Endothelial cell of umbilical vein (primary cell): ENCODE measurements around the gene TIMP1.

Experiments used
- POLR2A ChIP-seq: IDR thresholded peaks from 2 replicates; pipeline ENCODE4 v1.6.1; 2012; ENCODE audit warnings: low read depth, mild to moderate bottlenecking, control low read depth, low read length
- POLR2AphosphoS5 ChIP-seq: IDR thresholded peaks from 2 replicates; pipeline ENCODE4 v1.6.1; 2012; ENCODE audit warnings: low read depth, mild to moderate bottlenecking, control low read depth, low read length, moderate library complexity; ENCODE audit not compliant: insufficient read depth

DNA sequence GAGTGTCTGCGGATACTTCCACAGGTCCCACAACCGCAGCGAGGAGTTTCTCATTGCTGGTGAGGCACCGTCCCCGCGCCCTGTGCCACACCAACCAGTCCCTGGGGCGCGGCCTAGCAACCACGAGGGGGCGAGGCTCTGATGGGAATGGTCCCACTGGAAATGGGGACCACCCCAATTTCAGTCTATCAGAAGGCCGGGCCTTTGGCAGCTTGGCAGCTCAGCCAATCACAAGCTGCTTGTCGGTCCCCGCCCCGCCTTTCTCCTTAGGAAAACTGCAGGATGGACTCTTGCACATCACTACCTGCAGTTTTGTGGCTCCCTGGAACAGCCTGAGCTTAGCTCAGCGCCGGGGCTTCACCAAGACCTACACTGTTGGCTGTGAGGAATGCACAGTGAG is 3.0 kb downstream of the TIMP1 start:
- TF ChIP-seq POLR2A = no peak
- TF ChIP-seq POLR2AphosphoS5 = no peak
